IMR-90 (cell line): ENCODE measurements around the gene MAGI2. TPM values are rescaled to one million over a fixed set of nuclear protein-coding genes. Genes with fewer than 3 reads are reported as not detected.
A peak's percentile ranks its signal among the peaks of the same experiment; 100 is the strongest.

Experiments
- ATAC-seq: fragments of 200-7000 bp; cut with Tn5 transposase; 2 replicates; pipeline ENCODE4 v1.9.1; 2020; ENCODE audit warnings: low read depth, mild to moderate bottlenecking, moderate library complexity
- BruUV-seq: library from RNA; stranded (reverse); fragments of 400-500 nt; replicated peaks from 2 replicates; lab custom pipeline; 2021; lab: Mats Ljungman, UMichigan
- CTCF ChIA-PET: fragments of 300-600 bp; formaldehyde crosslinking; extraction: SDS; loops from one replicate; lab custom pipeline; 2021; ENCODE audit warnings: antibody characterized with exemption; lab: Yijun Ruan, JAX
- POLR2A ChIA-PET: fragments of 300-600 bp; sonication (Branson Sonifier 250); formaldehyde crosslinking; loops from one replicate; lab custom pipeline; 2022; ENCODE audit warnings: antibody characterized with exemption; ENCODE audit not compliant: unreplicated experiment; lab: Charles Lee
- DNase-seq: peaks from one replicate; pipeline ENCODE4 v3.0.0; 2013
- H2AFZ ChIP-seq: replicated peaks from 2 replicates; pipeline ENCODE3; 2013; ENCODE audit warnings: low read length, mild to moderate bottlenecking; ENCODE audit not compliant: poor library complexity
- H2AK5ac ChIP-seq: 2 replicates; pipeline ENCODE4 v1.6.1; 2013; ENCODE audit warnings: low read depth, low read length, inconsistent platforms
- H2AK9ac ChIP-seq: replicated peaks from 2 replicates; pipeline ENCODE3; 2013; ENCODE audit warnings: mild to moderate bottlenecking, low read depth, low read length, moderate library complexity; ENCODE audit not compliant: poor library complexity
- H2BK120ac ChIP-seq: 2 replicates; pipeline ENCODE4 v1.6.1; 2013; ENCODE audit warnings: low read depth, low read length, inconsistent platforms
- H2BK15ac ChIP-seq: 3 replicates; pipeline ENCODE4 v1.6.1; 2013; ENCODE audit warnings: low read depth, low read length, inconsistent platforms
- H2BK20ac ChIP-seq: 2 replicates; pipeline ENCODE4 v1.6.1; 2013; ENCODE audit warnings: low read depth, mild to moderate bottlenecking, inconsistent platforms, low read length, moderate library complexity
- H2BK5ac ChIP-seq: 2 replicates; pipeline ENCODE4 v1.6.1; 2013; ENCODE audit warnings: mild to moderate bottlenecking, low read depth, low read length, inconsistent platforms; ENCODE audit not compliant: poor library complexity, severe bottlenecking
- H3K14ac ChIP-seq: replicated peaks from 2 replicates; pipeline ENCODE4 v1.6.1; 2013; ENCODE audit warnings: low read depth, low read length, inconsistent platforms
- H3K18ac ChIP-seq: 2 replicates; pipeline ENCODE4 v1.6.1; 2013; ENCODE audit warnings: low read depth, low read length, control low read depth
- H3K23ac ChIP-seq: 2 replicates; pipeline ENCODE4 v1.6.1; 2013; ENCODE audit warnings: low read depth, low read length, inconsistent platforms
- H3K27ac ChIP-seq: 2 replicates; pipeline ENCODE4 v1.5.1; 2013; ENCODE audit warnings: mild to moderate bottlenecking, control low read depth, low read length; ENCODE audit not compliant: insufficient read depth
- H3K27me3 ChIP-seq: 2 replicates; pipeline ENCODE4 v1.6.1; 2013; ENCODE audit warnings: low read length; ENCODE audit not compliant: control insufficient read depth, insufficient read depth
- H3K36me3 ChIP-seq: 2 replicates; pipeline ENCODE4 v1.6.1; 2013; ENCODE audit warnings: low read length, mixed read lengths; ENCODE audit not compliant: control insufficient read depth, insufficient read depth
- H3K4ac ChIP-seq: 2 replicates; pipeline ENCODE4 v1.6.1; 2013; ENCODE audit warnings: low read depth, low read length, inconsistent platforms
- H3K4me1 ChIP-seq: 2 replicates; pipeline ENCODE4 v1.6.1; 2013; ENCODE audit warnings: low read length, mixed read lengths; ENCODE audit not compliant: control insufficient read depth, insufficient read depth
- H3K4me2 ChIP-seq: 2 replicates; pipeline ENCODE4 v1.6.1; 2013; ENCODE audit warnings: low read depth, mild to moderate bottlenecking, control low read depth, low read length, moderate library complexity
- H3K4me3 ChIP-seq: 2 replicates; pipeline ENCODE4 v1.5.1; 2013; ENCODE audit warnings: low read depth, mild to moderate bottlenecking, control low read depth, low read length, moderate library complexity; ENCODE audit not compliant: insufficient read depth
- H3K56ac ChIP-seq: 2 replicates; pipeline ENCODE4 v1.6.1; 2013; ENCODE audit warnings: low read length, inconsistent platforms; ENCODE audit not compliant: insufficient read depth; ENCODE audit errors: extremely low read depth
- H3K79me1 ChIP-seq, 2 experiments: 2 replicates each; pipeline ENCODE4 v1.6.1; 2013; ENCODE audit warnings: low read length in 2 of 2, inconsistent platforms in 1 of 2, low read depth in 1 of 2
- H3K9ac ChIP-seq: 2 replicates; pipeline ENCODE4 v1.6.1; 2013; ENCODE audit warnings: low read depth, low read length, control low read depth
- H3K9me1 ChIP-seq: 2 replicates; pipeline ENCODE4 v1.6.1; 2013; ENCODE audit warnings: low read length, inconsistent platforms; ENCODE audit not compliant: insufficient read depth
- H3K9me3 ChIP-seq: 2 replicates; pipeline ENCODE4 v1.6.1; 2013; ENCODE audit warnings: low read length; ENCODE audit not compliant: control insufficient read depth, insufficient read depth
- H4K20me1 ChIP-seq: 2 replicates; pipeline ENCODE4 v1.6.1; 2013; ENCODE audit warnings: low read length, inconsistent platforms; ENCODE audit not compliant: insufficient read depth
- H4K5ac ChIP-seq: 2 replicates; pipeline ENCODE4 v1.6.1; 2013; ENCODE audit warnings: mild to moderate bottlenecking, low read depth, low read length, control low read depth
- H4K8ac ChIP-seq, 2 experiments: 2 replicates each; pipeline ENCODE4 v1.6.1; 2013; ENCODE audit warnings: low read depth in 2 of 2, low read length in 2 of 2, control low read depth in 1 of 2, inconsistent platforms in 1 of 2
- H4K91ac ChIP-seq: 2 replicates; pipeline ENCODE4 v1.6.1; 2013; ENCODE audit warnings: low read depth, low read length, inconsistent platforms; ENCODE audit not compliant: insufficient read depth
- BHLHE40 ChIP-seq: fragments of 150-350 bp; IDR thresholded peaks from 2 replicates; pipeline ENCODE4 v1.6.1; 2016; ENCODE audit warnings: mild to moderate bottlenecking, low read depth, low read length
- CEBPB ChIP-seq: IDR thresholded peaks from 2 replicates; pipeline ENCODE4 v1.6.1; 2012; ENCODE audit warnings: low read depth, low read length, improper control_type of control experiment
- CHD1 ChIP-seq: IDR thresholded peaks from 2 replicates; pipeline ENCODE4 v1.6.1; 2012; ENCODE audit warnings: low read depth, low read length, improper control_type of control experiment
- CTCF ChIP-seq: conservative IDR thresholded peaks from 2 replicates; pipeline ENCODE4 v1.5.1; 2012; ENCODE audit warnings: mild to moderate bottlenecking, low read depth, low read length, improper control_type of control experiment
- FOS ChIP-seq: fragments of 150-350 bp; IDR thresholded peaks from 2 replicates; pipeline ENCODE4 v1.6.1; 2016; ENCODE audit warnings: low read depth, low read length
- MAFK ChIP-seq: IDR thresholded peaks from 2 replicates; pipeline ENCODE4 v1.6.1; 2012; ENCODE audit warnings: low read depth, low read length, improper control_type of control experiment
- MAZ ChIP-seq: IDR thresholded peaks from 2 replicates; pipeline ENCODE4 v1.6.1; 2012; ENCODE audit warnings: low read depth, mild to moderate bottlenecking, low read length, improper control_type of control experiment, moderate library complexity, borderline replicate concordance
- MXI1 ChIP-seq: IDR thresholded peaks from 2 replicates; pipeline ENCODE4 v1.6.1; 2012; ENCODE audit warnings: low read depth, mild to moderate bottlenecking, low read length, moderate library complexity, borderline replicate concordance
- NFE2L2 ChIP-seq: fragments of 150-350 bp; IDR thresholded peaks from 2 replicates; pipeline ENCODE4 v1.6.1; 2016; ENCODE audit warnings: low read depth, mild to moderate bottlenecking, low read length
- POLR2A ChIP-seq: IDR thresholded peaks from 2 replicates; pipeline ENCODE4 v1.6.1; 2012; ENCODE audit warnings: mild to moderate bottlenecking, low read depth, low read length
- RAD21 ChIP-seq: IDR thresholded peaks from 2 replicates; pipeline ENCODE4 v1.6.1; 2012; ENCODE audit warnings: low read length, improper control_type of control experiment
- RCOR1 ChIP-seq: IDR thresholded peaks from 2 replicates; pipeline ENCODE4 v1.6.1; 2012; ENCODE audit warnings: mild to moderate bottlenecking, low read length, improper control_type of control experiment; ENCODE audit not compliant: insufficient replicate concordance
- RFX5 ChIP-seq: IDR thresholded peaks from 2 replicates; pipeline ENCODE4 v1.8.0; 2012; ENCODE audit warnings: low read depth, mild to moderate bottlenecking, low read length, moderate library complexity
- SMC3 ChIP-seq: fragments of 150-350 bp; IDR thresholded peaks from 2 replicates; pipeline ENCODE4 v1.6.1; 2016; ENCODE audit warnings: low read depth, mild to moderate bottlenecking, antibody characterized with exemption, low read length, moderate library complexity
- USF2 ChIP-seq: fragments of 150-350 bp; IDR thresholded peaks from 2 replicates; pipeline ENCODE4 v1.6.1; 2017; ENCODE audit warnings: mild to moderate bottlenecking, antibody characterized with exemption, low read length, low read depth
- WGBS, 2 experiments: methylation state at CpG; one replicate each; pipeline versions ENCODE4 v1.1.5 to v1.1.7; 2013; ENCODE audit warnings: missing lambda C conversion rate in 2 of 2; ENCODE audit not compliant: insufficient read length in 1 of 2; ENCODE audit errors: extremely low coverage in 2 of 2; 5-methylcytosine and 5-hydroxymethylcytosine counted together
- dilution Hi-C: fragments of 300-500 bp; cut with HindIII; formaldehyde crosslinking; loops from one replicate; pipeline ENCODE4 v1.14.3; 2018; ENCODE audit warnings: low sequenced_read_pairs; ENCODE audit not compliant: unreplicated experiment
- in situ Hi-C: fragments of 300-500 bp; cut with MboI; formaldehyde crosslinking; loops from 3 replicates; pipeline ENCODE4 v1.14.3; 2019; ENCODE audit warnings: low sequenced_read_pairs, inconsistent platforms, mixed read lengths
- intact Hi-C: fragments of 100-400 bp; cut with micrococcal nuclease; formaldehyde crosslinking; loops from 2 replicates; pipeline ENCODE4 v1.10.0; 2022
- polyA plus RNA-seq, 3 experiments: library from polyadenylated mRNA; depleted of rRNA; stranded (reverse); fragments of >200 nt; gene quantifications; 2 replicates each; pipeline ENCODE4 v1.2.3, GENCODE V29; 2012; ENCODE audit warnings: low replicate concordance in 1 of 3
- total RNA-seq: library from RNA; depleted of rRNA; stranded (reverse); fragments of >200 nt; gene quantifications from 2 replicates; pipeline ENCODE4 v1.2.3, GENCODE V29; 2012
- TF ChIP-seq, protein P1 (sequence below): fragments of 150-350 bp; IDR thresholded peaks from 2 replicates; pipeline ENCODE4 v1.6.1; 2016; ENCODE audit warnings: low read depth, mild to moderate bottlenecking, low read length, moderate library complexity, borderline replicate concordance

MAGI2 gene
- total and polyA plus RNA-seq, 2 of the 4 experiments (the other 2 are of a cell fraction): 2.5 to 17.9 TPM

DNA sequence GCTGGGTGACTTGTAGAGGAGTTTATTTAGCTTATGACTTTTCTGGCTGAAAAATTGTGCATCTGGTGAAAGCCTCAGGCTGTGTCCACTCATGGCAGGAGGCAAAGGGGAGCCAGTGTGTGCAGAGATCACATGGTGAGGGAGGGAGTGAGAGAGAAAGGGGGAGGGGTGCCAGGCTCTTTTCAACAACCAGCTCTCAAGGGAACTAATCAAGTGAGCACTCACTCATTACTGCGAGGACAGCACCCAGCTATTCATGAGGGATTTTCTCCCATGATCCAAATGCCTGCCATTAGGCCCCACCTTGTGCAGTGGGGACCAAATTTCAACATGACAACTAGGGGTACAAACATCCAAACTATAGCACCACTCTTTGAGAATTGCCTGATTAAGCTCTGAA lies 590.2 kb downstream of the MAGI2 start:
- 0 out of 4 replicates have a peak, but pooled peaks cover 0 to 4% of the 10 kb centered on the region in 2 experiments for H3K79me1 ChIP-seq
- no peaks in the 10 kb centered on the region for H4K20me1 ChIP-seq
- H2BK15ac ChIP-seq: no peak overlapping the region
- no peak overlapping the region for H4K5ac ChIP-seq
- no peaks in the 10 kb centered on the region for H3K36me3 ChIP-seq
- no peak overlapping the region for H3K23ac ChIP-seq
- H3K18ac ChIP-seq: no peak overlapping the region
- H2BK5ac ChIP-seq: no peak overlapping the region
- dilution Hi-C loops: no loop called here
- no peaks in the 10 kb centered on the region for H3K9me1 ChIP-seq
- no peak overlapping the region for H3K56ac ChIP-seq
- 0 out of 2 replicates have a peak overlapping the region, but pooled peaks have one; percentile 7 for H3K14ac ChIP-seq
- no peak overlapping the region for H3K4me3 ChIP-seq
- no peak overlapping the region for H3K27ac ChIP-seq
- DNase-seq: peak; percentile 43
- POLR2A ChIA-PET: no interaction called here
- CTCF ChIA-PET: interaction anchor here (1.0 kb wide), 1 partner anchor 10 kb away, joined by 3 read pairs; no protein-coding TSS in a partner anchor
- H2AK5ac ChIP-seq: no peak overlapping the region
- H4K8ac ChIP-seq: no peak overlapping the region
- no peak overlapping the region for H3K4ac ChIP-seq
- BruUV-seq: no TSS peak
- H4K91ac ChIP-seq: no peak overlapping the region
- no peaks in the 10 kb centered on the region for H3K9me3 ChIP-seq
- no peak overlapping the region for H3K4me2 ChIP-seq
- peak; percentile 37; the same call in 1 of the 2 replicates for ATAC-seq
- WGBS, 2 experiments: no CpG with 5 or more reads among the region's 1 CpG
- in situ Hi-C loops: no loop called here
- H2AK9ac ChIP-seq: no peak overlapping the region
- intact Hi-C loops: no loop called here
- H2BK20ac ChIP-seq: no peak overlapping the region
- no peak overlapping the region for H2AFZ ChIP-seq
- no peaks in the 10 kb centered on the region for H3K27me3 ChIP-seq
- TF ChIP-seq MXI1: no peak
- no peak for TF ChIP-seq MAFK
- no peak for TF ChIP-seq RFX5
- TF ChIP-seq USF2: no peak
- no peak for TF ChIP-seq MAZ
- no peak for TF ChIP-seq SMC3
- TF ChIP-seq NFE2L2: no peak
- no peak for TF ChIP-seq POLR2A
- TF ChIP-seq BHLHE40: no peak
- TF ChIP-seq, protein P1, sequence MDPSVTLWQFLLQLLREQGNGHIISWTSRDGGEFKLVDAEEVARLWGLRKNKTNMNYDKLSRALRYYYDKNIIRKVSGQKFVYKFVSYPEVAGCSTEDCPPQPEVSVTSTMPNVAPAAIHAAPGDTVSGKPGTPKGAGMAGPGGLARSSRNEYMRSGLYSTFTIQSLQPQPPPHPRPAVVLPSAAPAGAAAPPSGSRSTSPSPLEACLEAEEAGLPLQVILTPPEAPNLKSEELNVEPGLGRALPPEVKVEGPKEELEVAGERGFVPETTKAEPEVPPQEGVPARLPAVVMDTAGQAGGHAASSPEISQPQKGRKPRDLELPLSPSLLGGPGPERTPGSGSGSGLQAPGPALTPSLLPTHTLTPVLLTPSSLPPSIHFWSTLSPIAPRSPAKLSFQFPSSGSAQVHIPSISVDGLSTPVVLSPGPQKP: no peak
- no peak for TF ChIP-seq CEBPB
- TF ChIP-seq FOS: no peak
- no peak for TF ChIP-seq RCOR1
- no peak for TF ChIP-seq CTCF
- no peak for TF ChIP-seq CHD1
- no peak for TF ChIP-seq RAD21
- H3K4me1 ChIP-seq: peaks cover 4% of the 10 kb centered on the region
- no peak overlapping the region for H2BK120ac ChIP-seq
- H3K9ac ChIP-seq: no peak overlapping the region
